GM18909 (cell line): ENCODE data around the gene REXO4.
"Not testable (repeated sequence)": the region's sequence is repeated elsewhere in the genome, so short reads cannot be mapped to it uniquely, and the experiment has no call there.

ENCODE experiments used
- ATAC-seq: cut with Tn5 transposase; IDR thresholded peaks from one replicate; pipeline ENCODE4 v1.9.1; 2021; ENCODE audit warnings: mild to moderate bottlenecking; ENCODE audit not compliant: unreplicated experiment, poor library complexity

REXO4 gene

GRCh38 chr9:133390713-133391112 is 27.1 kb downstream of the REXO4 start:
- ATAC-seq: no peak

- no peak for ATAC-seq
Measured at GRCh38 chr9:133389562-133389961, 28.2 kb downstream of the REXO4 start.

- no peak for ATAC-seq
Measured at GRCh38 chr9:133389025-133389557, 28.7 kb downstream of the REXO4 start.

- ATAC-seq: no peak
Measured at GRCh38 chr9:133387680-133388079, 30.1 kb downstream of the REXO4 start.

GRCh38 chr9:133386338-133386737 is 31.5 kb downstream of the REXO4 start:
- no peak for ATAC-seq

DNA sequence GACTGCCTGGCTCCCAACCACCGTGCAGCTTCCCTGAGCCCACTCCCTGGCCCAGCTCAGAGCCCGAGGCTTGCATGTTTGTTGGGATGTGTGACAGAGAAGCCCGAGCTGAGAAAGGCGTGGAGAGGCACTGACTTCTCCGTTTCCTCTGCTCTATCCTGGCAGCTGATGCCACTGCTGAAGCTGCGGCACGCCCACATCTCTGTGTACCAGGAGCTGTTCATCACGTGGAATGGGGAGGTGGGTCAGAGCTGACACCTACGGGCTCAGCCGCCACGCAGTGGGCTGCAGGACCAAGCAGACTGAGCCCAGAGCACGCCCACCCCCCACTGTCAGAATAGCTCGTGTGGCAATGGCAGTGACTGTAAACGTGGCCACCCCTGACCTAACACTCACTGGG is 32.4 kb downstream of the REXO4 start:
- ATAC-seq: no peak

DNA sequence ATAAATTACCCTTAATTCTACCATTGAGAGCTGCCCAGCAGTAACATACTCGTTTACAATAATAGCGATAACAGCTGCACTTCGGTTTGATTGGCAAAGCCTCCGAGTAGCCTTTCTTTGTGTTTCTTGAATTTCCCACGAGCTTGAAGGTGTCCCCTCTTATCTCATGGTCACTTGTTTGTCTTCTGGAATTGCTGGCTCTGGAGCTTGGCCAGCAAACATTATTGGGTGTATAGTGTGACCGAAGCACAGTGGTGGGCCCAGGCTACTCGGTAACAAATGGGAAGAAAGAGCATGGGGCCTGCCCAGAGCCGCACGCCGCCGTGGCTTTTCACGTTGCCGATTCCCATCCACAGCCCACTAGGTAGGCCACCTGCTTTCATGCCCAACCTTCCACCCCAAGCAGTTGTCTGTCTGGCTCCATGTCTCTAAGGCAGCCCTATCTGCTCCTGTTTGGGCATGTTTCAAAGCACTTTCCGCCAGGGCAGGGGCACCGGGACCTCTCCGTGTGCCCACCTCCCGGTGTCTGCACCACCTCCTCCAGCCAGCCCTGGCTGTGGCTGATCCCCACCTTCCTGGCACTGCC is 33.0 kb downstream of the REXO4 start:
- ATAC-seq: no peak

- no peak for ATAC-seq
Measured at GRCh38 chr9:133383438-133383837, 34.4 kb downstream of the REXO4 start.

DNA sequence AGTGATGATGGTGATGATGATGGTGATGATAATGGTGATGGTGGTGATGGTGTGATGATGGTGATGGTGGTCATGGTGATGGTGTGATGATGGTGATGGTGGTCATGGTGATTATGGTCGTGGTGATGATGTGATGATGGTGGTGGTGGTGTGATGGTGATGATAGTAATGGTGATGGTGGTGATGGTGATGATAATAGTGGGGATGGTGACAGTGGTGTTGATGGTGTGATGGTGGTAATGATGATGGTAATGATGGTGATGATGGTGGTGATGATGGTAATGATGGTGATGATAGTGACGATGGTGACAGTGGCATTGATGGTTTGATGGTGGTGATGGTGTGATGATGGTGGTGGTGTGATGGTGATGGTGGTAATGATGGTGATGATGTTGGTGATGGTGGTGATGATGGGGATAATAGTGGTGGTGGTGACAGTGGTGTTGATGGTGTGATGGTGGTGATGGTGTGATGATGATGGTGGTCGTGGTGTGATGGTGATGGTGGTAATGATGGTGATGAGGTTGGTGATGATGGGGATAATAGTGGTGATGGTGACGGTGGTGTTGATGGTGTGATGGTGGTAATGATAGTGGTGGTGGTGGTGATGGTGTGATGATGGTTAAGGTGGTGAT is 35.2 kb downstream of the REXO4 start:
- no peak for ATAC-seq

GRCh38 chr9:133380734-133381133 is 37.1 kb downstream of the REXO4 start:
- no peak for ATAC-seq

- no peak for ATAC-seq
Measured at GRCh38 chr9:133379153-133380086, 38.4 kb downstream of the REXO4 start.

GRCh38 chr9:133378408-133378962 is 39.3 kb downstream of the REXO4 start:
- no peak for ATAC-seq

DNA sequence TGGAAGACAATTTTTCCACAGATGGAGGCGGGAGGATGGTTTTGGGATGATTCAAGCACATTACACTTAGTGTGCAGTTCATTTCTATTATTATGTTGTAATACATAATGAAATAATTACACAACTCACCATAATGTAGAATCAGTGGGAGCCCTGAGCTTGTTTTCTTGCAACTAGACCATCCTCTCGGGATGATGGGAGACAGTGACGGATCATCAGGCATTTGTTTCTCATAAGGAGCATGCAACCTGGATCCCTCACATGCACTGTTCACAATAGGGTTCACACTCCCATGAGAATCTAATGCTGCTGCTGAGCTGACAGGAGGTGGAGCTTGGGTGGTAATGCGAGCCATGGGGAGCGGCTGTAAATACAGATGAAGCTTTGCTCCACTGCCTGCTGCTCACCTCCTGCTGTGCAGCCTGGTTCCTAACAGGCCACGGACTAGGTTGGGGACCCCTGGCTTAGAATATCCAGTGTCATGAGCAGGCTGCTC is 40.0 kb downstream of the REXO4 start:
- ATAC-seq: no peak

GRCh38 chr9:133377280-133377679 is 40.5 kb downstream of the REXO4 start:
- ATAC-seq: not testable (repeated sequence)

GRCh38 chr9:133375724-133376654 is 41.8 kb downstream of the REXO4 start, which contains the start of the genes STKLD1 and SURF4:
STKLD1 (plus strand) TSS chr9:133376366; CDS start chr9:133376474, 108 bp downstream.
SURF4 (minus strand) TSS chr9:133376060; CDS start chr9:133375969, 91 bp downstream.
- peak; percentile 90 for ATAC-seq

GRCh38 chr9:133375116-133375723 is 42.6 kb downstream of the REXO4 start:
- ATAC-seq: peak; percentile 8

DNA sequence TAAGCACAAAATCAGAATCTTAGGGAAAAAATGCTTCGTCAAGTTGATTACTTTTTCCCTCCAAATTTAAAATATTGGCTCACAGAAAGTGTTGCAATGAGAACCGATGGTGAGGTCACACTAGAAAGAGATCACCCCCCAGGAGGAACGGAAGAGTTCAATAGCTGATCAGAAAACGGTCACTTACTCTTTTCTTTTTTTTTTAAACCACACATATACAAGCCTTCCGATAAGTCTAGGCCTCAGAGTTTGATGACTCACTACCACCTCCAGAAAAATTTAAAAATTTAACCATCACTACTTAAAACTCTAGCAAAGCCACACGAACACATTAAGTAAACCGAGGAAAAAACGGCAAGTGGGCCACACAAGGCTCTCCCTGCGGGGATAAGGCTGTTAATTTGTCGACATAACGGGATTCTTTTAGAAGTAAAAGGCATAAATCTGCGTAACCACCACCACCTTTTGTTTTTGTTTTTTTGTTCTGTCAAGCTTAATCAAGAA is 43.1 kb downstream of the REXO4 start:
- ATAC-seq: no peak

DNA sequence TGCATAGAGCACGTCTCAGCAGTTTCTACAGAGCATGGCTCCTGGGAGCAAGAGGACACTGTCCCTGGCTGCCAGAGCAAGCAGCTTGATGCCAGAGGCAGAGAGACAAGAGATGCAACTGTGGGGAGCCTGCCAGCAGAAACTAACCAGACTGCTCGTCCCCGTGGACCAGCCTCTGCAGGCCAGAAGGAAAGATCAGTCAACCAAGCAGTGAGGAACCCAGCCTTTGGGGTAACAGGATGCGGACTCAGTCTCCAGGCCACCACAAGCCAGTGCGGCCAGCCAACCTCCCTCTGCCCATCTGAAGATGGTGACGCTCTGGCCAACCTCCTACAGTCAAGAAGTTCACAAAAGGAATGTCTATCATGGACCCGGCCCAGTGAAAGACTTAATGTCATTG is 45.7 kb downstream of the REXO4 start:
- no peak for ATAC-seq

GRCh38 chr9:133371261-133371711 is 46.5 kb downstream of the REXO4 start:
- ATAC-seq: no peak
